GM12878 (cell line): ENCODE measurements around the gene ANO2. TPM values are rescaled to one million over a fixed set of nuclear protein-coding genes. Genes with fewer than 3 reads are reported as not detected.

Source experiments
- ATAC-seq: fragments of 200-7000 bp; cut with Tn5 transposase; 3 replicates; pipeline ENCODE4 v1.9.1; 2020; ENCODE audit warnings: mild to moderate bottlenecking, moderate library complexity
- BruUV-seq: library from RNA; stranded (reverse); fragments of 400-500 nt; replicated peaks from 2 replicates; lab custom pipeline; 2021; lab: Mats Ljungman, UMichigan
- CTCF ChIA-PET: fragments of 300-600 bp; sonication (Branson Sonifier 250); formaldehyde crosslinking; extraction: SDS; loops from one replicate; lab custom pipeline; 2021; ENCODE audit warnings: inconsistent platforms; lab: Yijun Ruan, JAX
- POLR2A ChIA-PET: fragments of 350-600 bp; formaldehyde crosslinking; extraction: SDS; loops from one replicate; lab custom pipeline; 2021; ENCODE audit warnings: inconsistent platforms; lab: Charles Lee
- RAD21 ChIA-PET: fragments of 300-600 bp; sonication (Branson Sonifier 250); formaldehyde crosslinking; loops from one replicate; lab custom pipeline; 2023; ENCODE audit warnings: antibody characterized with exemption; ENCODE audit not compliant: unreplicated experiment; lab: Charles Lee
- SMC1A ChIA-PET: fragments of 300-600 bp; sonication (Branson Sonifier 250); formaldehyde crosslinking; loops from one replicate; lab custom pipeline; 2023; ENCODE audit not compliant: unreplicated experiment, uncharacterized antibody; lab: Charles Lee
- DNase-seq: peaks from one replicate; pipeline ENCODE4 v3.0.0-alpha.2; 2011; ENCODE audit warnings: low read depth, low spot score
- FAIRE-seq: peaks from 3 replicates; lab custom pipeline; 2011; peaks lifted over from hg19 to GRCh38; lab: Jason Lieb, UNC
- H2AFZ ChIP-seq: 2 replicates; pipeline ENCODE4 v1.6.0; 2011; ENCODE audit warnings: low read depth, low read length, control low read depth; ENCODE audit not compliant: control insufficient read depth
- H3K27ac ChIP-seq: 2 replicates; pipeline ENCODE4 v1.5.1; 2011; ENCODE audit warnings: control low read depth; ENCODE audit not compliant: control insufficient read depth, insufficient read depth
- H3K27me3 ChIP-seq, 2 experiments: replicated peaks in 1 of 2; 2 replicates each; pipeline versions ENCODE4 v1.6.0 to v1.6.1; 2011; ENCODE audit warnings: low read length in 1 of 2; ENCODE audit not compliant: control insufficient read depth in 2 of 2, insufficient read depth in 2 of 2
- H3K36me3 ChIP-seq, 2 experiments: 2 replicates each; pipeline ENCODE4 v1.5.1; 2011; ENCODE audit warnings: low read length in 1 of 2; ENCODE audit not compliant: control insufficient read depth in 2 of 2, insufficient read depth in 2 of 2
- H3K4me1 ChIP-seq: 2 replicates; pipeline ENCODE4 v1.6.1; 2011; ENCODE audit warnings: mild to moderate bottlenecking, low read length, moderate library complexity, mixed read lengths; ENCODE audit not compliant: control insufficient read depth, insufficient read depth
- H3K4me2 ChIP-seq: 2 replicates; pipeline ENCODE4 v1.6.0; 2011; ENCODE audit warnings: control low read depth; ENCODE audit not compliant: control insufficient read depth, insufficient read depth
- H3K4me3 ChIP-seq: fragments of 200-600 bp; sonication (generic); 2 replicates; pipeline ENCODE4 v1.5.1; 2016
- H3K79me2 ChIP-seq: 2 replicates; pipeline ENCODE4 v1.6.0; 2011; ENCODE audit warnings: low read length; ENCODE audit not compliant: control insufficient read depth, insufficient read depth
- H3K9ac ChIP-seq: 2 replicates; pipeline ENCODE4 v1.8.0; 2011; ENCODE audit warnings: low read length, control low read depth, mixed read lengths; ENCODE audit not compliant: control insufficient read depth, insufficient read depth
- H3K9me3 ChIP-seq: replicated peaks from 3 replicates; pipeline ENCODE4 v1.5.1; 2011; ENCODE audit warnings: mild to moderate bottlenecking, low read length; ENCODE audit not compliant: control insufficient read depth, insufficient read depth
- H4K20me1 ChIP-seq: 2 replicates; pipeline ENCODE4 v1.6.0; 2011; ENCODE audit not compliant: control insufficient read depth, insufficient read depth
- BCL11A ChIP-seq: IDR thresholded peaks from 2 replicates; pipeline ENCODE4 v1.6.1; 2011; ENCODE audit warnings: low read depth, low read length
- IKZF2 ChIP-seq, 2 experiments: fragments of 450-650 bp; IDR thresholded peaks; 2 replicates each; pipeline ENCODE4 v1.6.1; 2017; ENCODE audit warnings: mild to moderate bottlenecking in 2 of 2, moderate library complexity in 2 of 2
- IRF4 ChIP-seq: IDR thresholded peaks from 2 replicates; pipeline ENCODE4 v1.6.1; 2011; ENCODE audit warnings: low read depth, low read length
- RCOR1 ChIP-seq: conservative IDR thresholded peaks from 2 replicates; pipeline ENCODE4 v1.6.1; 2012; ENCODE audit warnings: low read depth, low read length, improper control_type of control experiment
- SIX5 ChIP-seq: IDR thresholded peaks from 2 replicates; pipeline ENCODE4 v1.6.1; 2011; ENCODE audit warnings: mild to moderate bottlenecking, low read depth, low read length, moderate library complexity; ENCODE audit not compliant: severe bottlenecking
- WGBS: methylation state at CpG from one replicate; pipeline ENCODE4 v1.1.6; 2016; ENCODE audit warnings: low lambda C conversion rate; ENCODE audit not compliant: insufficient replicate concordance, insufficient coverage; ENCODE audit errors: missing lambda C conversion rate; 5-methylcytosine and 5-hydroxymethylcytosine counted together
- in situ Hi-C: fragments of 300-500 bp; cut with MboI; formaldehyde crosslinking; loops from 9 replicates; pipeline ENCODE4 v1.14.3; 2018; ENCODE audit warnings: mixed read lengths
- intact Hi-C: fragments of 100-400 bp; cut with micrococcal nuclease; formaldehyde crosslinking; loops from one replicate; pipeline ENCODE4 v1.14.2; 2022; ENCODE audit not compliant: unreplicated experiment
- polyA plus RNA-seq, 11 experiments: library from polyadenylated mRNA; depleted of rRNA in 4 of 11; unstranded in 6 of 11; stranded (reverse) in 5 of 11; fragments of >200 nt; fragmentation: Nextera tagmentation in 4 of 11; fragmentation: Illumina TruSeq in 1 of 11; extraction: Ambion mirVana in 4 of 11; extraction: Trizol in 1 of 11; gene quantifications; 1 replicate in 1 of 11; 2 replicates in 10 of 11; pipeline versions ENCODE4 v1.2.1 to v1.2.3, GENCODE V29; 2011 to 2016; ENCODE audit warnings: inconsistent platforms in 2 of 11, missing spikeins in 2 of 11, low read depth in 1 of 11
- total RNA-seq, 4 experiments: library from RNA; depleted of rRNA in 3 of 4; stranded (reverse); fragments of >200 nt in 3 of 4; fragmentation: Illumina TruSeq in 1 of 4; extraction: Trizol in 1 of 4; gene quantifications; 2 replicates each; pipeline versions ENCODE4 v1.2.1 to v1.2.3, GENCODE V29; 2013 to 2021

ANO2 gene
- total and polyA plus RNA-seq, 10 of the 15 experiments (the other 5 are each of a cell fraction or from before 2014, with no cell fraction given): not detected

GRCh38 chr12:5768171-5768570 lies 176.9 kb downstream of the ANO2 start:
- POLR2A ChIA-PET: no interaction called here
- BruUV-seq: no TSS peak
- H3K4me1 ChIP-seq: no peaks in the 10 kb centered on the region
- H2AFZ ChIP-seq: no peak overlapping the region
- intact Hi-C loops: no loop called here
- no peak overlapping the region for H3K4me2 ChIP-seq
- peaks cover 0 to 3% of the 10 kb centered on the region in 2 experiments; a peak in 2 of 4 replicates for H3K27me3 ChIP-seq
- no peaks in the 10 kb centered on the region for H3K36me3 ChIP-seq
- ATAC-seq: no peak
- CTCF ChIA-PET: interaction anchor here (0.6 to 1.0 kb wide), 2 partner anchors 23 to 454 kb away, joined by 3 read pairs; no protein-coding TSS in a partner anchor
- SMC1A ChIA-PET: no interaction called here
- no peak overlapping the region for H3K9ac ChIP-seq
- TF ChIP-seq RCOR1: no peak
- no peak for FAIRE-seq
- H3K9me3 ChIP-seq: no peaks in the 10 kb centered on the region
- RAD21 ChIA-PET: no interaction called here
- in situ Hi-C loops: no loop called here
- 18% methylated on average over 2 of the region's 2 CpGs for WGBS
- H4K20me1 ChIP-seq: no peaks in the 10 kb centered on the region
- H3K79me2 ChIP-seq: no peaks in the 10 kb centered on the region
- DNase-seq: no peak
- no peak overlapping the region for H3K27ac ChIP-seq
- H3K4me3 ChIP-seq: no peak overlapping the region

- RAD21 ChIA-PET: no interaction called here
- Histone ChIP-seq H4K20me1 (no peaks in the 10 kb centered on the region), H3K4me1 (no peaks in the 10 kb centered on the region), H3K79me2 (no peaks in the 10 kb centered on the region), H3K27me3 (no peaks in the 10 kb centered on the region), H3K4me3 (no peak overlapping the region), H3K27ac (no peak overlapping the region), H2AFZ (no peak overlapping the region), H3K36me3 (no peaks in the 10 kb centered on the region), H3K4me2 (no peak overlapping the region), H3K9ac (no peak overlapping the region), H3K9me3 (no peaks in the 10 kb centered on the region)
- POLR2A ChIA-PET: no interaction called here
- no TSS peak for BruUV-seq
- in situ Hi-C loops (no loop called here), intact Hi-C loops (no loop called here)
- SMC1A ChIA-PET: no interaction called here
- FAIRE-seq: no peak
- no peak for TF ChIP-seq IKZF2 (IDR thresholded peaks at IDR 0.05)
- no peak for TF ChIP-seq SIX5
- no peak for TF ChIP-seq BCL11A
- TF ChIP-seq IRF4: no peak
- no peak for DNase-seq
- ATAC-seq: no peak
- 56% methylated on average over 3 of the region's 3 CpGs for WGBS
- CTCF ChIA-PET: interaction anchor here (1.1 to 4.2 kb wide), 2 partner anchors 13 to 18 kb away, joined by 3 to 17 read pairs; no protein-coding TSS in a partner anchor
Observed at GRCh38 chr12:5758347-5758746, 186.7 kb downstream of the ANO2 start.
